ENCODE results near the gene SEL1L3.

SEL1L3 gene

GRCh38 chr4:25879091-25879584, 16.4 kb upstream of the SEL1L3 start:
- Histone ChIP-seq H4K91ac (ENCODE audit: low read length) (no peak overlapping the region), H3K27ac (ENCODE audit: low read length, poor library complexity, severe bottlenecking) (no peak overlapping the region), H3K23ac (ENCODE audit: low read length in 2 of 2) (no peak overlapping the region), H3K4me1 (ENCODE audit: control insufficient read depth, insufficient read depth, low read depth, low read length) (peaks cover 3% of the 10 kb centered on the region), H3K36me3 (ENCODE audit: control insufficient read depth in 1 of 2, insufficient read depth in 2 of 2, low read depth in 1 of 2, low read length in 2 of 2) (no peaks in the 10 kb centered on the region), H2BK120ac (ENCODE audit: low read depth, low read length) (no peak overlapping the region), H3K4ac (ENCODE audit: low read depth in 1 of 2, low read length in 2 of 2) (no peak overlapping the region), H2BK5ac (ENCODE audit: low read depth, low read length, poor library complexity, severe bottlenecking) (no peak overlapping the region), H2BK15ac (ENCODE audit: low read depth, poor library complexity, severe bottlenecking) (no peak overlapping the region), H2AK5ac (ENCODE audit: low read length, severe bottlenecking) (no peak overlapping the region), H2BK12ac (ENCODE audit: low read length in 2 of 2) (no peak overlapping the region), H2AFZ (ENCODE audit: low read depth, low read length) (no peak overlapping the region), H3K14ac (ENCODE audit: low read length in 2 of 2) (no peak overlapping the region), H3K9ac (ENCODE audit: low read length) (no peak overlapping the region), H3K9me3 (ENCODE audit: control insufficient read depth, low read length) (no peaks in the 10 kb centered on the region), H3K79me1 (replicated peaks; ENCODE audit: low read length, poor library complexity, severe bottlenecking) (no peaks in the 10 kb centered on the region), H3K27me3 (ENCODE audit: control insufficient read depth in 1 of 2, insufficient read depth in 1 of 2, low read length in 2 of 2) (no peaks in the 10 kb centered on the region), H3K18ac (ENCODE audit: low read depth in 1 of 2, low read length in 2 of 2) (no peak overlapping the region), H4K8ac (ENCODE audit: low read length) (no peak overlapping the region), H3K4me2 (ENCODE audit: low read length, poor library complexity, severe bottlenecking) (no peak overlapping the region), H3K4me3 (ENCODE audit: insufficient read depth in 1 of 2, low read depth in 1 of 2, low read length in 2 of 2) (no peak overlapping the region)
- DNase-seq: no peak
- 91% methylated on average over 9 of the region's 9 CpGs for WGBS

GRCh38 chr4:25878676-25879075, 15.9 kb upstream of the SEL1L3 start:
- Histone ChIP-seq H3K4me1 (ENCODE audit: control insufficient read depth, insufficient read depth, low read depth, low read length) (no peaks in the 10 kb centered on the region), H3K14ac (ENCODE audit: low read length in 2 of 2) (no peak overlapping the region), H2BK15ac (ENCODE audit: low read depth, poor library complexity, severe bottlenecking) (no peak overlapping the region), H3K27me3 (ENCODE audit: control insufficient read depth in 1 of 2, insufficient read depth in 1 of 2, low read length in 2 of 2) (no peaks in the 10 kb centered on the region), H3K4me3 (ENCODE audit: insufficient read depth in 1 of 2, low read depth in 1 of 2, low read length in 2 of 2) (no peak overlapping the region), H3K4me2 (ENCODE audit: low read length, poor library complexity, severe bottlenecking) (no peak overlapping the region), H2BK12ac (ENCODE audit: low read length in 2 of 2) (no peak overlapping the region), H3K18ac (ENCODE audit: low read depth in 1 of 2, low read length in 2 of 2) (no peak overlapping the region), H3K4ac (ENCODE audit: low read depth in 1 of 2, low read length in 2 of 2) (no peak overlapping the region), H4K91ac (ENCODE audit: low read length) (no peak overlapping the region), H2BK120ac (ENCODE audit: low read depth, low read length) (no peak overlapping the region), H3K9ac (ENCODE audit: low read length) (no peak overlapping the region), H2AFZ (ENCODE audit: low read depth, low read length) (no peak overlapping the region), H3K36me3 (ENCODE audit: control insufficient read depth in 1 of 2, insufficient read depth in 2 of 2, low read depth in 1 of 2, low read length in 2 of 2) (no peaks in the 10 kb centered on the region), H4K8ac (ENCODE audit: low read length) (peak overlapping the region; percentile 14), H3K79me1 (replicated peaks; ENCODE audit: low read length, poor library complexity, severe bottlenecking) (no peaks in the 10 kb centered on the region), H3K9me3 (ENCODE audit: control insufficient read depth, low read length) (no peaks in the 10 kb centered on the region), H3K23ac (ENCODE audit: low read length in 2 of 2) (no peak overlapping the region), H2AK5ac (ENCODE audit: low read length, severe bottlenecking) (no peak overlapping the region), H2BK5ac (ENCODE audit: low read depth, low read length, poor library complexity, severe bottlenecking) (no peak overlapping the region), H3K27ac (ENCODE audit: low read length, poor library complexity, severe bottlenecking) (no peak overlapping the region)
- 68% methylated on average over 7 of the region's 9 CpGs for WGBS
- no peak for DNase-seq

- Histone ChIP-seq H3K27me3 (ENCODE audit: control insufficient read depth in 1 of 2, insufficient read depth in 1 of 2, low read length in 2 of 2) (no peaks in the 10 kb centered on the region), H2BK12ac (ENCODE audit: low read length in 2 of 2) (no peak overlapping the region), H3K9ac (ENCODE audit: low read length) (no peak overlapping the region), H3K18ac (ENCODE audit: low read depth in 1 of 2, low read length in 2 of 2) (no peak overlapping the region), H2BK120ac (ENCODE audit: low read depth, low read length) (no peak overlapping the region), H3K27ac (ENCODE audit: low read length, poor library complexity, severe bottlenecking) (no peak overlapping the region), H4K8ac (ENCODE audit: low read length) (no peak overlapping the region), H2BK15ac (ENCODE audit: low read depth, poor library complexity, severe bottlenecking) (no peak overlapping the region), H3K4me3 (ENCODE audit: insufficient read depth in 1 of 2, low read depth in 1 of 2, low read length in 2 of 2) (no peak overlapping the region), H3K4me1 (ENCODE audit: control insufficient read depth, insufficient read depth, low read depth, low read length) (no peaks in the 10 kb centered on the region), H2AK5ac (ENCODE audit: low read length, severe bottlenecking) (no peak overlapping the region), H3K4ac (ENCODE audit: low read depth in 1 of 2, low read length in 2 of 2) (no peak overlapping the region), H3K14ac (ENCODE audit: low read length in 2 of 2) (no peak overlapping the region), H4K91ac (ENCODE audit: low read length) (no peak overlapping the region), H3K79me1 (replicated peaks; ENCODE audit: low read length, poor library complexity, severe bottlenecking) (no peaks in the 10 kb centered on the region), H3K9me3 (ENCODE audit: control insufficient read depth, low read length) (no peaks in the 10 kb centered on the region), H2AFZ (ENCODE audit: low read depth, low read length) (no peak overlapping the region), H2BK5ac (ENCODE audit: low read depth, low read length, poor library complexity, severe bottlenecking) (no peak overlapping the region), H3K23ac (ENCODE audit: low read length in 2 of 2) (no peak overlapping the region), H3K4me2 (ENCODE audit: low read length, poor library complexity, severe bottlenecking) (no peak overlapping the region), H3K36me3 (ENCODE audit: control insufficient read depth in 1 of 2, insufficient read depth in 2 of 2, low read depth in 1 of 2, low read length in 2 of 2) (no peaks in the 10 kb centered on the region)
- DNase-seq: no peak
- 91% methylated on average over 7 of the region's 7 CpGs for WGBS
These were observed 12.5 kb upstream of the SEL1L3 start for GRCh38 chr4:25875281-25875745.

- Histone ChIP-seq H3K36me3 (ENCODE audit: control insufficient read depth in 1 of 2, insufficient read depth in 2 of 2, low read depth in 1 of 2, low read length in 2 of 2) (no peaks in the 10 kb centered on the region), H3K27me3 (ENCODE audit: control insufficient read depth in 1 of 2, insufficient read depth in 1 of 2, low read length in 2 of 2) (no peaks in the 10 kb centered on the region), H3K18ac (ENCODE audit: low read depth in 1 of 2, low read length in 2 of 2) (no peak overlapping the region), H3K23ac (ENCODE audit: low read length in 2 of 2) (no peak overlapping the region), H3K4me2 (ENCODE audit: low read length, poor library complexity, severe bottlenecking) (no peak overlapping the region), H3K4ac (ENCODE audit: low read depth in 1 of 2, low read length in 2 of 2) (no peak overlapping the region), H2AFZ (ENCODE audit: low read depth, low read length) (no peak overlapping the region), H3K14ac (ENCODE audit: low read length in 2 of 2) (no peak overlapping the region), H3K9me3 (ENCODE audit: control insufficient read depth, low read length) (no peaks in the 10 kb centered on the region), H3K27ac (ENCODE audit: low read length, poor library complexity, severe bottlenecking) (no peak overlapping the region), H4K91ac (ENCODE audit: low read length) (no peak overlapping the region), H2AK5ac (ENCODE audit: low read length, severe bottlenecking) (no peak overlapping the region), H2BK5ac (ENCODE audit: low read depth, low read length, poor library complexity, severe bottlenecking) (no peak overlapping the region), H2BK12ac (ENCODE audit: low read length in 2 of 2) (no peak overlapping the region), H4K8ac (ENCODE audit: low read length) (no peak overlapping the region), H2BK15ac (ENCODE audit: low read depth, poor library complexity, severe bottlenecking) (no peak overlapping the region), H2BK120ac (ENCODE audit: low read depth, low read length) (no peak overlapping the region), H3K4me1 (ENCODE audit: control insufficient read depth, insufficient read depth, low read depth, low read length) (no peaks in the 10 kb centered on the region), H3K4me3 (ENCODE audit: insufficient read depth in 1 of 2, low read depth in 1 of 2, low read length in 2 of 2) (no peak overlapping the region), H3K9ac (ENCODE audit: low read length) (no peak overlapping the region), H3K79me1 (replicated peaks; ENCODE audit: low read length, poor library complexity, severe bottlenecking) (no peaks in the 10 kb centered on the region)
- WGBS: 86% methylated on average over 3 of the region's 3 CpGs
- DNase-seq: no peak
These were observed 11.9 kb upstream of the SEL1L3 start for GRCh38 chr4:25874655-25875054.

Measured in mesenchymal stem cell (in vitro differentiated cells and primary cell).